NOMO-1 treated with dmso at 0.1 percent for 144 hours (cell line): ENCODE measurements around the gene FABP6.

ENCODE experiments used
- DNase-seq: peaks from one replicate; lab custom pipeline; 2025; ENCODE audit not compliant: unreplicated experiment; lab: John Stamatoyannopoulos, UW

The FABP6 gene

DNA sequence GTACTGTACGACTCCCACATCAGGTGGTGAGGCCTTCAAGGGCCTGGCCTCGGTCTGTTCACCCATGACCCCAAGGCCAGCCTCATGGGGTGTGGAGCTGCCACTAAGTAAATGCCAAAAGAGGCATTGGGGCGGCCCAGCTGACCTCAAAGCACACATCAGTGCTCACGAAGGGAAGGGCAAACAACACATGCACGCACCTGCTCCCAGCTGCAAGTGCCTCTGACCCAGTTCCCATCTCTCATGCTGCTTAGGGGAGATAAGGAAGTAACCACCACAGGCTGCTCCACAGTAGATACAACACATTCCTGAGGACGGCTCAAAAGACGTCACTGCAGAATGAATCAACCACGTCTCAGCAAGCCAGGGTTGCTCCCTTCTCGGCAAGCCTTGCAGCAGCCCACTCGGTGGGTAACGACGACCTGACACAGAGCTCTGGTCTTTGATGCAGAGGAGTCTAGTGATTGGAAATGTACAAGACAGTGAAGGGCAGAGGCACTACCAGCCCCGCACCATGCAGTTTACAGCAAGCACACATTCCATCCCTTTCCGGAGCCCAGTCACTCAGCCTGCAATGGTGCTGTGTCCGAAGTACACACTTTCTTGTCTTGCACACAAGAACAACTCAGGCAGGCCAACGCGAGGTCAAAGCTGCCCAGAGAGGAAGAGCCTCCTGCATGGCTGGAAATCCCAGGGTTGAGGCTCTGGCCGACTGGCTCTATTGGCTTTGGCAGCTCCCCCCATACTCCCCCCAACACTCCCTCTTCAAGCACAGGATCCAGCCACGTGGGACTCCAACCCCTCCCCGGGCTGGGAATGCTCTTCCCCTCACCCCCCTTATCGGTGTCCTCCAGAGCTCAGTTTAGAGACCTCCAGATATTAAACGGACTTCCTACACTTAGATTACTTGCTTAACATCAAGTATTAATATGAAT, 31.8 kb downstream of the FABP6 start:
- DNase-seq, result no peak

DNA sequence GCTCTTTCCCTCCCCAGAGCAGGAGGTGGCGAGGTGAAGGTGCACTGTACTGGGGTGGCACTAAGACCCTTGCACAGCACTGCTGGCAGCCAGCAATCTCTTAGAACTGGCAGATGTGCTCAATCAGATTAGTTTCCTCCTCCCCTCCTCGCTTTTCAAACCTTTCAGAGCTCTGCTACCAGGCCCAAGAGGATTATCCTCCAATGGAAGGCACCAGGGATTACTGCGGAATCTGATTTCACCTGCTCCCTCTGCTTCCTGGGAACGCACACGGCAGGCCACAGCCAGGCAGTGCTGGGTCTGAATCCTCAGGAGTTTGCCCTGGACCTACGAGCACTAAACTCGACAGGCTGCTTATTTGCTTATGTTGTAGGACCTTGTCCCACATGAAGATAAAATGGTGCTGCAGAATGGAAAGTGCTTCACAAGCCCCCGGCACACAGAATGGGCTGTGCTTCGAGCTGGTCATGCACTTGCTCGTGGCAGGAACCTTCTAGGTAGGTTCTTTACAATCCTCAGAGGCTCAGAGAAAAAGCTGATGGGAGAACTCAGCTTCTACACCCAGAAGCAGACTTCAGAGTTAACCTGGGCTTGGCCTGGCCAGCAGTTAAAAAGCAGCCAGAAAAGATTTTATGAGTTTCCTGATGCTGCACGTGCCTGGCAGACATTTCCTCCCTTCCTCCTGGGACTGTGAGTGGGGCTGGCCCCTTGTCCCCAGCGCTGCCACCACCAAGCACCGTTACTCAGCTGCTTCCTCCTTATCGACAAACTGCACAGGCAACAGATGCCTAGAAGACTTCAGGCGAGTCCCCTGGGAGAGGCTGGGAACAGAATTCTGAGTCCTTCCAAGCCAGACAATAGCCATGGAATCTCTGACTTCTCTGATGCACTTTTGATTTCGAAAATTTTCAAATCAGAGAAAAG, 33.1 kb downstream of the FABP6 start:
- no peak for DNase-seq

DNA sequence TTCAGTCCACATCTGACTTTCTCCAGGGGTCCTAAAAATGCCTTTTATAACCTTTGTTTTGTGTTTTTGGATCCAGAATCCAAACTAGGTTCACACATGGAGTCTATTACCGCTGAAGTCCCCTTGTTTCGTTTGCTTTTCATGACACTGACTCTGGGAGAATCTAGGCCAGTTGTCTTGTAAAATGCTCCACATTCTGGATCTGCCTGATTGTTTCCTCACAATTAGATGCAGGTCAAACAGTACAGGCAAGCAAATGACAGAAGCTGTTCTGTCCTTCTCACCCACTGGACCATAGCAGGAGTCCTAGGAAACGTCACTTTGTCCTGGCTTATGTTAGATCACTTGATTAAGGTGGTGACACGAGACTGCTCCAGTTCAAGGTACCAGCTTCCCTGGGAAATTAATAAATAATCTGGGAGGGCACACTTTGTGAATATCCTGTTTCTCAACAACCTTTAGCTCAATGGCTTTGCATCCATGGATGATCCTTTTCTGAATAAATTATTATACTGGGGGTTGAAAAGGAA, 34.1 kb downstream of the FABP6 start:
- DNase-seq, result no peak

DNA sequence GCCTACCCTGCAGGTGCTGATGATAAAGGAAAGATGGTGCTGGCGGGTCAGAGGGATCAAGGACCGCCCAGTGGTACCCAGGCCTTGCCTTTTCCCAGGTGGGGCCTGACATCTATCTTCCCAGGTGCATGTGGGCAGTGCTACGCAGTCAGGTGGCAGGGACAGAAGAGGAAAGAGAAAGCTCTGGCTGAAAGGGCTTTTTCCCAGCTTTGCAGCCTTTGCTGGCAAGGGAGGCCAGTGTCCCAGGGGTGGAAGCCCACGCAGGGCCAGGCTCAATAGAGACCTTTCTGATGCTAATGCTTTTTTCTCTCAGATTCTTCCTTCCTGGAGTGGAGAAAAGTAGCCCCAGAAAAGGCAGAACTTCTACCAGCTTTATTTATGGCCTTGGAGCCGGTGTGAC, 36.7 kb downstream of the FABP6 start:
- DNase-seq, result no peak

DNA sequence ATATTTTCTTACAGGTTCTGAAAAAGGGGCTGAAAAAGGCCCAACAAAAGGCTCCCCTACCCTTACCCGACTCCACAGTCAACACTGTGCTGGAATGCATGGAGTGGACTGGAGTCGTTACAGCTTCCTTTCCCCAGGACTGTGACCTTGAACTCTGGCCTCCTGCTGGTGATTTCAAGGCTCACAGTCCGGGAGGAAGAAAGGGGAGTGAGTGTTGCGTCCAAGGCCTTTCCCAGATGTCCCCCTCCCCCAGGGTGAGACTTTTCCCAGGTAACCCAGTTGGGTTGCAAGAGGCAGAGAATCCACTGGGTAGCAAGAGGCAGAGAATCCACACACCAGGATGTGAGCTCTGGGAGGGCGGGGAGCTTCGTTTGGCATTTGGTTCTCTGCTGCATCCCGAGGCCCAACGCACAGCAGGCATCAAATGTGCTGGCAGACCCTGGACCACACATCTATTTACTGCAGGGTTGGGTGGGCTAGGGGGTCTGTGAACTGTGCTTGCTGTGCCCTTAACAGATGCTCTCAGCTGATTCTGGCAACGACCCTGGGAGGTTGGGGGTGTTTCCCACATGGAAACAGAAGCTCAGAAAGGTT, 37.5 kb downstream of the FABP6 start:
- no peak for DNase-seq

DNA sequence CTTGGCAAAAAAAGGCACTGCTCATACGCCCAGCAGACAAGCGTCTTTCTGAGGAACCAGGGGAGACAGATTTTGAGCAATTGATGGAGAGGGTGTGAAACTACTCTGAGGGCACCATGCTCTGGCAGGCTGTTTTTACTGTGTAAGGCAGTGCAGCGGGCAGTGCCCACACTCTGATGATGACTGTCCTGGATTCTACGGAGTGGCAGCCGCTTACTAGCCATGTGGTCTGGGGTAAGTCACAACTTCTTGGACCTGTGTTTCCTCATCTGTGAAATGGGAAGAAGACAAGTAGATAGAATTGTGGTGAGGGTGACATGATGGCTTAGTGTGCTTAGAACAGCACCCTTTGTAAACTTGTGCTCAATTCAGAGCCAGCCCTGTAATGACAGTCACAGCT, 38.8 kb downstream of the FABP6 start:
- DNase-seq, result no peak

DNA sequence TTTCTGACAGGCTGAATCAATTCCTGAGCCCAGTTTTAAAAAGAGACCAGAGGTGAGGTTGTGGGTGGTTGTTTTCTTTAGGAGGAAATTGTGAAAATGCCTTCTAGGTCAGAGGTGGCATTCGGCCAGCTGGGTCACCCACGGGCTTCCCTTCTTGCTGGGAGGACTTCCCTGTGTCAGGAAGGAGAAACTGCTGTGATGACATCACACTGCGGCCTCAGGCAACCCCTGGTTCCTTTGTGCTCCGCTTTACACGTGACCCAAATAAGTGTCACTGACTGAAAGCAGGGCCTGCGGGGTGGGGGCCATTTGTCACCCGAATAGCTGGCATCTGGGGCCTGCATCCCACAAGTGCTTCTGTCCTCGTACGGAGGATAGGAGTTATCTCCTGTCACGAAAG, 39.7 kb downstream of the FABP6 start:
- DNase-seq, result peak; percentile 82

DNA sequence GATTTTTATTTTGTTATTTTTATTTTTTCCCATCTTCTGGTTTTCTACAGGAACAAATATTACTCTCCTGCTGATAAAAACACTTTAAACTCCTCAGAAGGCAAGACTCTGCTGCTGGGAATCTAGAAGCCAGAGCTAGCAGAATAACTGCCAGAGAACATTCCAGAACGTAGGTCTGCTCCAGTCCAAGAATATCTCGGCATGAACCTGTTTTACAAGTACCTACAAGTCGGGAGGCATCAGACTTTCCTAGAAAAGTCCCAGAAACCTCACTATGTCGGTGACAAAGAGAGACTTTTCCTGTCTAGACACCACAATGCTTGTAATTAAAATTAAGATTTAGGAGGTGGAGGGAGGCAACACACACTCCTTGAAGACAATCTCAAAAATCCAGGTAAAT, 41.4 kb downstream of the FABP6 start:
- no peak for DNase-seq

DNA sequence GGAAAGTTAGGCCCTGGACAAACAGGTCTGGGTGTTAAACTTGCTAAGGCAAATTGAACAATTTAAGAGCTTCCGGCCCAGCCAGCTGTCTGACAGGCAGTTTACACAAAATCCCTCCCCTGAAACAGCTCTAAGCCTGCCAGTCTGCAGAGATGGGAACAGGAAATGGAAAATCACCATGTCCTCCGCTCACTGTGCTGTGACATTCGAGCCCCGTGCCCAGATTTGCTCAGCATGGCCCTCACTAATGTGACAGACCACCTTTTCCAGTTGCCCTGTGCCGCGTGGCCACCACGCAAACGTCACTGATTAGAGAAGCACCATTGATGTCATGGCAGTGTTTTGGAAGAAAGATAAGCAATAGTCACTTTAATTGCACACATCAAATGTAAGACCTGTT, 42.1 kb downstream of the FABP6 start:
- DNase-seq, result no peak

DNA sequence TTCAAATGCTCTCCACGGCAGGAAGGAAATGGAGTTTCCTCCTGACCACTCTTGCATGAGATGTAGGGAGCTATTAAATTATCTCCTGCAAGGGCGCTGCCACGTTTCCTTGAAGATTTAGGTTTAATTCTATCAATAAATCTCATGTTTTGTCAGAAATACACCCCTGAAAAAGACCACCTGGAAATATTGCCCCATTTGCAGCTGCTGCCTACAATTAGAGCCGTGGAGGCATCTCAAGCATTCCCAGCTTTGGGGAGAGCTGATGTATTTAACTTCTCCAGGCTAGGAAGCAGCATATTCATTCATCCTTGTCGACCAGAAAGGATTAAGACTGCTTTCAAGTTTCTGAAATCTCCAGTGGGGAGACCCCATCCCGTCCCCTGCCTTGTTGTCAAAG, 42.5 kb downstream of the FABP6 start:
- DNase-seq, result no peak

DNA sequence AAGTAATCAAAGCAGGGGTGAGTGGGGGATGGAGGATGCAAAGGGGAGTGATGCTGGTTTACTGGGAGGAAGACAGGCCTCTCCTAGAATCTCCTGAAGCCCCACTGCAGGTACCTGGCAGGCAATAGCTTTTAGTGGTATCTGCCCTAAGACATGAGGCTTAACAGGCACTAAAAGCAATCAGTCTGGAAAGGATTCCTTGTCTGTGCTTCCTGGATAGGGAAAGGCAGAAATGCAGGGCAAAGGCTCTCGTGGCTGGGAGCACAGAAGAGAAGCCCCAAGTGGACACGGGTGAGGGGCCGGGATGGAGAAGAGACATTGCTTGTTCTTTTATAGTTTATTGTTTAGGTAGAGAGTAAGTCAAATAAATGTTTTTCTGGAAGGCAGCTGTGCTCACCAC, 43.0 kb downstream of the FABP6 start:
- no peak for DNase-seq

DNA sequence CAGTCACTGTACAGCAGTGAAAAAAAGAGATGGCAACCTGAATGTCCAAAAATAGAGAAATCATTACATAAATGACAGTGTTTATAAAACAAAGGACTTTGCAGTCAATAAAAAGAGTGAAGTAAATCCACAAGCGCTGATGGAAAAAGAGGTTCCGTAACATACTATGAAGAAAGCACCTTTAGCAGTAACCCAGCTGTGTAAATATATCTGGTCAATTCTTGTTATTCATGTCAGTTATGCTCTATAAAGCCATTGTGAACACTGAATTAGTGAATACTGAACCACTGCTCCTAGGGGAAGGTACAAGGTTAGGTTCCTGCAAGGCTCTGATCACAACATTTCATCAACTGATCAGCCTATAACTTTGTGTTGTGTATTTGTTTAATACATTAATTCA, 43.6 kb downstream of the FABP6 start:
- no peak for DNase-seq

DNA sequence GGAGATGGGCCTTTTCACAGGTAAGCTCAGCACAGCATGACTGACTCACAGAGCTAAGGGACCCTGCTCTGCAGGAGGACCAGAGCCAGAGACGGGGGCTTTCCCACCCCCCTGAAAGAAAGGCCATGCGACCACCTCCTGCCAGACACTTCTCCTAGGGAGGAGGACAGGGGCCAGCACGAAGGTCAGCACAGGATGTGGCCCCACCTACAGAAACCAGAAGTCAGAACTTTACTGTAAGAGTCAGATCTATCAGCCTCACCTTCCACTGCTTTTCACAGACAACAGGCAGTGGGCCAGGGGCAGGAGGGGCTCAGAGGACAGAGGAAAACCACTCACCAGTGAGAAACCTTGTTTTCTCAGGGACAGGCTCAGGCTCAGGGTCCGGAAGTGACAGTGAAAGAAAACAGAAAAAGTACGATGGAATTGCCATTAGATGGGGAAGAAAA, 45.2 kb downstream of the FABP6 start:
- DNase-seq, result no peak

DNA sequence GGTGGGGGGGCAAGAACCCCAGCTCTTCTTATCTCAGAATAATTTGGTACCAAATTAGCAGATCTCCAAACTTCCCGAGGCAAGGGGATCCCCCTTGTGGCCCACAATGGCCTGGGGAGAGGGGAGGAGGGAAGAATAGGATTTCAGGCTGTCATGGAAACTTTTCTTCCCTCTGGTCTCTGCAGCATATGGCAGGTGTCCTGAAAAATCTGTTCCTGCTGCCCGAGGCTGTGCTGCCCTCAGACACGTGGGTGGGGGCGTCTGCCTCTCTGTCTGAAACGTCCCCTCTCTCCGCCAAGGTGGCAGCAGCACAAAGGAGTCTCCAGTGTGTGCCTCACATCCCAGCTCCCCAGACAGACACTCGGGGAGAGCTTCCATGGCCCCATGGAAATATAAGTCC, 49.0 kb downstream of the FABP6 start:
- no peak for DNase-seq

DNA sequence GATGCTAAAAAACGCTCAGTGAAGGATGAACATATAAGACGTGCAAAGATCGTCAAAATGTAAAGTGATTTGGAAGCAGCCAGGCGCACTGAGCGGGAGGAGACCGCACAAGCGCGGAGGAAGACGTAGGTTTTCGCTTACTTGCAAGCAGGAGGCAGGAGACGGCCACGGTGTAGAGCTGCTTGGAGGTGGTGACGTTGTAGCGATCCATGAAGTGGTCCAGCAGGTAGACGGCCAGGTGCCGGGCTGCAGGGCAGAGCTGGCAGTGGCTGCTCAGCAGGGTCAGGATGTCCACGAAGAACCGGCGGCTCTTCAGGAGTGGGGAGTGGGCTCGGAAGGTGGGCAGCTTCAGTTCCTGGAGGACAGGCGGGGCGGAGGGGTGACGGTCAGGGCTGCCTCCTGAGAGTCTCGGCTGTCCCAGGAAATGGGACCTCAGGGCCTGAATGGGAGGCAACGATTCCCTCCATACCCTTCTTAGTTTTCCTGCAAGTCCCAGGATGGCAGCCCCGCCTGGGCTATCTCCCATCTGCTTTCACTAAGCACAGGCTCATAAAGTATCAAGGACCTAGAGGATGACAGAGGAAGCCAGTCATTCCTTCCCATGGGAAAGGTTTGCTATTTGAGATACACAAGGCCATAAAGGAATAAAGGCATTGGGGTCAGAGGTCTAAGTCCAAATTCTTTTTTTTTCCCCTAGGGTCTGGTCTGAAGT, 51.2 kb downstream of the FABP6 start:
- no peak for DNase-seq

DNA sequence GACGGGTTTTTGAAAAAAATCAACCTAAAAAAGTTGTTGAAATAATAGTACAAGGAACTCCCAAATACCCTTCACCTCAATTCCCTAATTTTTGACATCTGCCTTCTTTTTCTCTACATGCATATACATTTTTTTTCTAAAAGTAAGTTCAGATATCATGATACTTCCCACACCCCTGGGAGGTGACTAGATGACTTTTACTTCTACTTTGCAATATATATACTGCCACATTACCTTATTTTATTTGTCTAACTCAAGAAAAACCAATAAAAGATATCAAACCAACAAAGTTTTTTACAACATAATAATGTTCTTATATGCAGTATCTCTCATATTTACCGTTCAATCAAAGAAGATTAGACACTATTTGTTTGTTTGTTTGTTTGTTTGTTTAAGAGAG, 52.0 kb downstream of the FABP6 start:
- DNase-seq, result no peak

DNA sequence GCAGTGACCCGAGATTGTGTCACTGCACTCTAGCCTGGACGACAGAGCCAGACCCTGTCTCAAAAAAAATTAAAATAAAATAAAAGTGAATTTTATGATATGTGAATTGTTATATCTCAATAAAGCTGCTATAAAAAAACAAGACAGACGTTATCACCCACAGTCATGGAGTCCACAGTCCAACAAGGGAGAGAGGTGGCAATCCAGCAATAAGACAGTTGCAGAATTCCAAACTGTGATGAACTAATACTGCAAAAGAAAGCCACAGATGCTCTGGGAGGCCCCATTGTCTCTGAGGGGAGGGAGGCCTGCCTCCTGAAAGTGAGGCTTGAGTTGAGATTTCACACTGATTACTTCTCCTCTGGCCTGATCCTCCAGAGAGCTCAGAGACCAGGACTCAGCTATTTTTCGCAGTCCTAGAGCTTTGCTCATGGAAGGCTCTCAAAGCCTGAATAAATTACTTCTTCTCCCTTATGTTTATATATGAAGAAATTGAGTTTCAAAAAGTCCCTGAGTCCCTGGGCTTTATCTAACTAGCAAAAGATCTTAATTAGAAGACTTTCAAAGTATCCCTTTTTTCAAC, 55.1 kb downstream of the FABP6 start:
- DNase-seq, result no peak

DNA sequence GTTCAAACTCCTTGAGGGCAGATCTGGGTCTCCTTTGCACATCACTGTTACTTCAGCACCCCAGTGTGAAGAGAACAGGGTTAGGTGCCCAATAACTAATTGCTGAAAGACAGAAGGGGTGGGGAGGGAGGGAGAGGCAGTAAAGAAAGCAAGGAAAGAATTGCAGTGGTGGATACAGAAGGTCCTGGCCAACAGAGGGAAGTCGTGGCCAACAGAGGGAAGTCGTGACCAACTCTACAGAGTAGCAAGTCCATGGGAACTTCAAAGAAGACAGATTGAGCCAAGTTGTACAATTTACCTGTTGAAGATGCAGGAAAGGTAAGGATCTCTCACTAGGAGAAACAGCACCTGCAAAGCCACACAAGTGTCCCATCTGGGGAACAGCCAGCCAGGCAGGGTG, 56.0 kb downstream of the FABP6 start:
- no peak for DNase-seq

DNA sequence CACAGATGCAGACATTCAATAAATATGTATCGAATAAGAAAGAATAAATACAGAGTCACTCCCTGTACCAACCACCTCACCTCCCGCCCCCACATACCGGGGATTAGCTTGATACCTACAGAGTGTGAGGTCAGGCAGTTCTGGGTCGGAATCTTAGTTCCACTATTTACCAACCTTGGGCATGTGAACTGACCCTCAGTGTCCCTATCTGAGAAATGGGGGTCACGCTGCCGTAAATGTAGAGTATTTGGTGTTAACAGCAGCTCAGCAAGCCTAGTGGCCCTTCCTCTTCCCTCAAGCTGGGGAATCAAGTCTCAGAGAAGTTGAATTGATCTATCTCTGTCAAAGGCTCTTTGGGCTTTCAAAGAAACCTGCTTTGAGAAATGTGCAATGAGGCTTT, 57.6 kb downstream of the FABP6 start:
- no peak for DNase-seq

DNA sequence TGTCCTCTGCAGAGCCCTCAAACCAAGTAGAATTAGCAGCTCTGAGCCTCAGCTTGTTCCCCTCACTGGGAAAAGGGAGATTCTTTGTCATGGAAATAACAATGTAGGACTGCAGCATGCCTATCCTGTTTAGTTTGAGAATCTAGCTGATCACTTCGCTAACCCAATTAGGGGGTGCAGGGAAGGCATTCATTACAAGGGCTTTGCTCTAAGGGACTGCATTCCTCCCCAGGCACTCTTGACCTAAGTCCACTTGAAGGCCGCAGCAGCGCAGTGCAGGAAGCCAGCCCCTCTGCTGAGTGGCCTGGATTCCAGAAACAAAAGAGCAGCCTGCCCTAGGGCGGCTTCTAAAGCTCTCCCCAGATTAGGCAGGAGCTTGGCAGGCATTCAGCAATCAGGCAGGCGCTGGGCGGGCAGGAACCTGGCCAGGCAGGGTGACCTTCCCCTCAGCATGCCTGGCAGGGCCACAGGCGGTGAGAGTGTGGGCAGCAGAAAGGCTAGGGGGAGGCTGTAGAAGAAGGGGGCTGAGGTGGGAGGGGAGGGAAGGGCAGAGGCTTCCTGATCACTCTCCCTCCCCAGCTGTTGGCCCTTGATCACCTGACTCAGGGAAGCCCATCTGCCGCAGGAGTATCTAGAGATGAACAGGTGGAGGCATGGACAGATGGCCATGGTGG, 58.2 kb downstream of the FABP6 start:
- no peak for DNase-seq
